NB4 (cell line): ENCODE data around the gene CABP2.

Experiments
- MAX ChIP-seq: IDR thresholded peaks from 2 replicates; pipeline ENCODE4 v1.6.1; 2011; ENCODE audit warnings: low read depth, low read length
- POLR2A ChIP-seq: IDR thresholded peaks from 2 replicates; pipeline ENCODE4 v1.6.1; 2011; ENCODE audit warnings: mild to moderate bottlenecking; ENCODE audit not compliant: insufficient read length; ENCODE audit errors: extremely low read depth
- TF ChIP-seq, protein P1 (sequence below): IDR thresholded peaks from one replicate; pipeline ENCODE4 v1.5.1; 2012; ENCODE audit warnings: low read depth, low read length

DNA sequence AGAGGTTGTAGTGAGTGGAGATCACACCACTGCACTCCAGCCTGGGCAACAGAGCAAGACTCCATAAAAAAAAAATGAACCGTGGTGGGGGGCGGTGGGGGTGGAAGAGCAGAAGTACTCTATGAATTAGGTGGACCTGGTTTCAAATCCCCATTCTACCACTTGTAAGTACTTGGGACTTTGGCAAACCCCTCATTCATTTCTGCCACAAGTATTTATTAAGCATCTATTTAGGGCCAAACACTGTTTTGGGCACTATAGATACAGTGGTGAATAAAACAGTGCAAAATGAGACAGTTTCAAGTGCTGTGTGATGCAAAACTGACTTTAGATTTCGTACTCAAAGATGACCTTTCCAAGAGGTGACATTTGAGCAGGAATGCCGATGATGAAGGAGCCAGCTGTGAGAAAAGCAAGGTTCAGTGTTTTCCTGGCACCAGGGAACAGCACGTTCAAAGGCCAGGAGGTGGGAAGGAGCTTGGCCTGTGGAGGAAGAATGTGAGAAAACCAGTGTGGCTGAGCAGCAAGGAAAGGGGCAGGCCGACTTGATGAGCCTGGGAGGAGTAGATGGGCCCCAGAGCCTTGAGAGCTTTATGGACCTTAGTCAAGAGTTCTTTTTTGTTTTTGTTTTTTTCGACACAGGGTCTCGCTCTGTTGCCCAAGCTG lies 52.8 kb downstream of the CABP2 start:
- TF ChIP-seq MAX (no peak), POLR2A (no peak)
- TF ChIP-seq, protein P1, sequence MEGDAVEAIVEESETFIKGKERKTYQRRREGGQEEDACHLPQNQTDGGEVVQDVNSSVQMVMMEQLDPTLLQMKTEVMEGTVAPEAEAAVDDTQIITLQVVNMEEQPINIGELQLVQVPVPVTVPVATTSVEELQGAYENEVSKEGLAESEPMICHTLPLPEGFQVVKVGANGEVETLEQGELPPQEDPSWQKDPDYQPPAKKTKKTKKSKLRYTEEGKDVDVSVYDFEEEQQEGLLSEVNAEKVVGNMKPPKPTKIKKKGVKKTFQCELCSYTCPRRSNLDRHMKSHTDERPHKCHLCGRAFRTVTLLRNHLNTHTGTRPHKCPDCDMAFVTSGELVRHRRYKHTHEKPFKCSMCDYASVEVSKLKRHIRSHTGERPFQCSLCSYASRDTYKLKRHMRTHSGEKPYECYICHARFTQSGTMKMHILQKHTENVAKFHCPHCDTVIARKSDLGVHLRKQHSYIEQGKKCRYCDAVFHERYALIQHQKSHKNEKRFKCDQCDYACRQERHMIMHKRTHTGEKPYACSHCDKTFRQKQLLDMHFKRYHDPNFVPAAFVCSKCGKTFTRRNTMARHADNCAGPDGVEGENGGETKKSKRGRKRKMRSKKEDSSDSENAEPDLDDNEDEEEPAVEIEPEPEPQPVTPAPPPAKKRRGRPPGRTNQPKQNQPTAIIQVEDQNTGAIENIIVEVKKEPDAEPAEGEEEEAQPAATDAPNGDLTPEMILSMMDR = no peak
